ENCODE measurements around the gene DNAH8.

DNAH8 gene

DNA sequence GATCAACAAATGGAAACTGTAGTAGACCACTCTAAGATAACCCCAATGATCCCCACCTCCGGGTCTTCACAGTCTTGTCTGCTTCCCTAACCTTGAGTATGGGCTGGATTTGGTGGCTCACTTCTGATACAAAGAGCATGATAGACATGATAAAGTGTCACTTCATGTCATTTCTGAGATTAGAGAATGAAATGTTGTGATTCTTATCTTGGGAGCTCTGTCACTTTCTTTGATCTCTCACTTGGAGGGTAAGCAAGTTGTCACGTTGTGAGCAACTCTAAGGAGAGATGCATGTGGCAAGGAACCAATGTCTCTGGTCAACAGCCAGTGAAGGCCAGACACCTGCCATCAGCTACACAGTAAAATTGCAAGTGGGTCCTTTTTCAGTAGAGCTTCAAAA, 9.2 kb upstream of the DNAH8 start:
- H3K4me3 ChIP-seq (ENCODE audit: low read depth, low read length), result no peak overlapping the region
- CTCF ChIA-PET, result no interaction called here
- no peak for DNase-seq (ENCODE audit: low read depth, low spot score)
- POLR2A ChIA-PET, result no interaction called here
- no peak for TF ChIP-seq CTCF (IDR thresholded peaks at IDR 0.05; ENCODE audit: insufficient read depth, low read length, missing control alignments)

- no peak for TF ChIP-seq CTCF (IDR thresholded peaks at IDR 0.05; ENCODE audit: insufficient read depth, low read length, missing control alignments)
- CTCF ChIA-PET, result no interaction called here
- no peak for DNase-seq (ENCODE audit: low read depth, low spot score)
- POLR2A ChIA-PET, result no interaction called here
- H3K4me3 ChIP-seq (ENCODE audit: low read depth, low read length), result no peak overlapping the region
These were observed 6.6 kb upstream of the DNAH8 start for GRCh38 chr6:38708496-38708895.

- ChIA-PET POLR2A (no interaction called here), CTCF (no interaction called here)
- H3K4me3 ChIP-seq (ENCODE audit: low read depth, low read length), result no peak overlapping the region
- no peak for TF ChIP-seq CTCF (IDR thresholded peaks at IDR 0.05; ENCODE audit: insufficient read depth, low read length, missing control alignments)
- no peak for DNase-seq (ENCODE audit: low read depth, low spot score)
These were observed 1.3 kb upstream of the DNAH8 start for GRCh38 chr6:38713812-38714211.

DNA sequence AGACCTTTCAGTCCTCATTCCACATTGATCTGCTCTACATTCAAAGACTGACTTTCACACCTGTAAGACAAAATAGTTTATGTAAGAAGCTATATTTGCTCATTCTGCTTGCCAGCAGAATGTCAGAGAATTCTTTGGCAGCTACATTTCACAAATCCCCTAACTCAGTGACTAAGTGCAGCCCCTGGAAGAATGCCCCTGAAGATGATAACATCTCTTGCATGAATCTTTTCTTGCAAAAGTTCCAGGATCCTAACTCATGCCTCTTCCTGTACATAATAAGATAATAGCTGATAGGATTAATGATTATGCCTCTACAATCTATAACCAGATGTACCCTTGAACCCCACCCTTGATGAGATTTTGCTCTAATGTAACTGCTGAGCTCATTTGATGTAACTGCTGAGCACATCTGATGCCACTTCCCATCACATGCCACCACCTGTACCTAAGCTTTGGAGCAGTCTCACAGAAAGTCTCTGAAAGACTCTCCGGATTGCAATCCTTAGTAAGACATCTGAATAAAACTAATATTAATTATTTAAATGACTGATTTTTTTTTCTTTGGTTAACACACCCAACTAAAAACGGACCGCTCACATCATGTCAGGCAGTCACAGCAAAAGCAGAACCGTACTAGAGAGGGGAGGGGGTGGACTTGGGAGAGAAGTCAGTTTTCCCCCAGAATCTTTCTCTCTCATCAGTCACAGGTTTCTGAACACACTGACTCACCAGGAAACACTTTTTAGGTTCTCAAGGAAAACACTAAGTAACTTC, 684 bp upstream of the DNAH8 start:
- POLR2A ChIA-PET, result no interaction called here
- CTCF ChIA-PET, result interaction anchor here (0.6 kb wide), 1 partner anchor 108 kb away, joined by 3 read pairs; no protein-coding TSS in a partner anchor
- H3K4me3 ChIP-seq (ENCODE audit: low read depth, low read length), result no peak overlapping the region
- DNase-seq (ENCODE audit: low read depth, low spot score), result no peak
- TF ChIP-seq CTCF (IDR thresholded peaks at IDR 0.05; ENCODE audit: insufficient read depth, low read length, missing control alignments), result no peak

DNA sequence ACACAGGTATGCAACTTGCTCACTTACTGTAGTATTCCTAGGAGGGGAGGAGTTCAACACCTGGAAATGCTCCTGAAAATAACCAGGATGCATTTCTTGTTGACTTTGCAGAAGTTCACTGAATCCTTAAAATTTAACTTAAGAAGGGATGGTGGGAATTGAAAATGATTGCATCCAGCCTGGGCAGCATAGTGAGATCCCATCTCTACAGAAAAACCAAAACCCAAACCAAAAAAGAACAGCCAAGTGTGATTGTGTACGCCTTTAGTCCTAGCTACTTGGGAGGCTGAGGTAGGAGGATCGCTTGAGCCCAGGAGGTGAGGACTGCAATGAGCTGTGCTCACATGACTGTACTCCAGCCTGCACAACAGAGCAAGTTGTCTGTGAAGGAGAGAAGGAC, 1.7 kb downstream of the DNAH8 start:
- no peak for DNase-seq (ENCODE audit: low read depth, low spot score)
- ChIA-PET POLR2A (no interaction called here), CTCF (no interaction called here)
- no peak overlapping the region for H3K4me3 ChIP-seq (ENCODE audit: low read depth, low read length)
- no peak for TF ChIP-seq CTCF (IDR thresholded peaks at IDR 0.05; ENCODE audit: insufficient read depth, low read length, missing control alignments)

GRCh38 chr6:38719358-38719757, 4.2 kb downstream of the DNAH8 start:
- ChIA-PET CTCF (no interaction called here), POLR2A (no interaction called here)
- no peak overlapping the region for H3K4me3 ChIP-seq (ENCODE audit: low read depth, low read length)
- TF ChIP-seq CTCF (IDR thresholded peaks at IDR 0.05; ENCODE audit: insufficient read depth, low read length, missing control alignments), result no peak
- DNase-seq (ENCODE audit: low read depth, low spot score), result no peak

Data from AG04449 (cell line).